Measurements from ENCODE around the gene MYOD1.

Gene MYOD1

DNA sequence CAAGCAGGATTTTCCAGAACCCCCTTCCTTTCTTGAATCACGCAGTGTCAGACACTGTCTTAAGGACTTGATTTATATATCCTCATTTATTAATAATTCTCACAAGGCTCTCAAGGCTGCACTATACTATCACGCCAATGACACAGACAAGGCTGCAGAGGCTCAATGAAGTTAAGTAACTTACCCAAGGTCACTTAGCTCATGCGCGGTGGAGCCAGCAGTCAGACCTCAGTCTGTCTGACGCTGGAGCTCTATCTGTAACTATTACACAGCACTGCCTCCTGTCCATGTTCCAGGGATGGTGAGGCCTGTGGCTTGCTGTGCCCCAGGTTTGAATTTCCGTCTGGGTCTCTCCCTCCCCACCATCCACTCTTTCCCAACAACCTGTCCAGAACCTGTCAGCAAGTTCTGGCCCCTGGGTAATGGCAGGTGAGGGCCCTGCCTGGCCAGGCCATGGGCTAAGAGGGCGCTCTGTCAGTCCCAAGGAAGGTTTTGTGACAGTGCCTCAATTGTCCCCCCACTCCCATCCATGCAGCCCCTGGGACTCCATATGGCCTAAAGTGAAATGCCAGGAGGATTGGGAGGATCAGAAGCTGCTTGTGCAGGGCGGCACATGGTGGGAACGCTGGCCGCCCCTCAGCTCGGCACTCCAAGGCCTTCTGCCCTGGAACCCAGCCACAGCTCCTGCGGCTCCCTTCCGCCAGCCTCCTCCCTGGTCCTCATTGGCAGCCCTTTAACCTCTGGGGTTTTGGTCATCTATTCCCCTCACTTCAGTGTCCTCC, 23.8 kb downstream of the MYOD1 start:
- H3K4me3 ChIP-seq (replicated peaks; ENCODE audit: insufficient read depth, low read length): no peak overlapping the region
- DNase-seq (ENCODE audit: low read depth in 1 of 2, low spot score in 1 of 2): no peak
- TF ChIP-seq, protein P1, sequence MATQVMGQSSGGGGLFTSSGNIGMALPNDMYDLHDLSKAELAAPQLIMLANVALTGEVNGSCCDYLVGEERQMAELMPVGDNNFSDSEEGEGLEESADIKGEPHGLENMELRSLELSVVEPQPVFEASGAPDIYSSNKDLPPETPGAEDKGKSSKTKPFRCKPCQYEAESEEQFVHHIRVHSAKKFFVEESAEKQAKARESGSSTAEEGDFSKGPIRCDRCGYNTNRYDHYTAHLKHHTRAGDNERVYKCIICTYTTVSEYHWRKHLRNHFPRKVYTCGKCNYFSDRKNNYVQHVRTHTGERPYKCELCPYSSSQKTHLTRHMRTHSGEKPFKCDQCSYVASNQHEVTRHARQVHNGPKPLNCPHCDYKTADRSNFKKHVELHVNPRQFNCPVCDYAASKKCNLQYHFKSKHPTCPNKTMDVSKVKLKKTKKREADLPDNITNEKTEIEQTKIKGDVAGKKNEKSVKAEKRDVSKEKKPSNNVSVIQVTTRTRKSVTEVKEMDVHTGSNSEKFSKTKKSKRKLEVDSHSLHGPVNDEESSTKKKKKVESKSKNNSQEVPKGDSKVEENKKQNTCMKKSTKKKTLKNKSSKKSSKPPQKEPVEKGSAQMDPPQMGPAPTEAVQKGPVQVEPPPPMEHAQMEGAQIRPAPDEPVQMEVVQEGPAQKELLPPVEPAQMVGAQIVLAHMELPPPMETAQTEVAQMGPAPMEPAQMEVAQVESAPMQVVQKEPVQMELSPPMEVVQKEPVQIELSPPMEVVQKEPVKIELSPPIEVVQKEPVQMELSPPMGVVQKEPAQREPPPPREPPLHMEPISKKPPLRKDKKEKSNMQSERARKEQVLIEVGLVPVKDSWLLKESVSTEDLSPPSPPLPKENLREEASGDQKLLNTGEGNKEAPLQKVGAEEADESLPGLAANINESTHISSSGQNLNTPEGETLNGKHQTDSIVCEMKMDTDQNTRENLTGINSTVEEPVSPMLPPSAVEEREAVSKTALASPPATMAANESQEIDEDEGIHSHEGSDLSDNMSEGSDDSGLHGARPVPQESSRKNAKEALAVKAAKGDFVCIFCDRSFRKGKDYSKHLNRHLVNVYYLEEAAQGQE (IDR thresholded peaks at IDR 0.05; ENCODE audit: insufficient replicate concordance, low read depth): no peak
- TF ChIP-seq, protein P2, sequence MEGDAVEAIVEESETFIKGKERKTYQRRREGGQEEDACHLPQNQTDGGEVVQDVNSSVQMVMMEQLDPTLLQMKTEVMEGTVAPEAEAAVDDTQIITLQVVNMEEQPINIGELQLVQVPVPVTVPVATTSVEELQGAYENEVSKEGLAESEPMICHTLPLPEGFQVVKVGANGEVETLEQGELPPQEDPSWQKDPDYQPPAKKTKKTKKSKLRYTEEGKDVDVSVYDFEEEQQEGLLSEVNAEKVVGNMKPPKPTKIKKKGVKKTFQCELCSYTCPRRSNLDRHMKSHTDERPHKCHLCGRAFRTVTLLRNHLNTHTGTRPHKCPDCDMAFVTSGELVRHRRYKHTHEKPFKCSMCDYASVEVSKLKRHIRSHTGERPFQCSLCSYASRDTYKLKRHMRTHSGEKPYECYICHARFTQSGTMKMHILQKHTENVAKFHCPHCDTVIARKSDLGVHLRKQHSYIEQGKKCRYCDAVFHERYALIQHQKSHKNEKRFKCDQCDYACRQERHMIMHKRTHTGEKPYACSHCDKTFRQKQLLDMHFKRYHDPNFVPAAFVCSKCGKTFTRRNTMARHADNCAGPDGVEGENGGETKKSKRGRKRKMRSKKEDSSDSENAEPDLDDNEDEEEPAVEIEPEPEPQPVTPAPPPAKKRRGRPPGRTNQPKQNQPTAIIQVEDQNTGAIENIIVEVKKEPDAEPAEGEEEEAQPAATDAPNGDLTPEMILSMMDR (IDR thresholded peaks at IDR 0.05; ENCODE audit: insufficient read depth, low read length): no peak
- TF ChIP-seq POLR2AphosphoS5 (IDR thresholded peaks at IDR 0.05; ENCODE audit: low read depth): no peak
- TF ChIP-seq GABPA (IDR thresholded peaks at IDR 0.05; ENCODE audit: low read depth): no peak
- no peak for TF ChIP-seq SPI1 (IDR thresholded peaks at IDR 0.05; ENCODE audit: borderline replicate concordance, low read depth)
- H3K27me3 ChIP-seq (ENCODE audit: insufficient read depth, poor library complexity, severe bottlenecking): peaks cover 8% of the 10 kb centered on the region
- H3K27ac ChIP-seq (replicated peaks): no peak overlapping the region

DNA sequence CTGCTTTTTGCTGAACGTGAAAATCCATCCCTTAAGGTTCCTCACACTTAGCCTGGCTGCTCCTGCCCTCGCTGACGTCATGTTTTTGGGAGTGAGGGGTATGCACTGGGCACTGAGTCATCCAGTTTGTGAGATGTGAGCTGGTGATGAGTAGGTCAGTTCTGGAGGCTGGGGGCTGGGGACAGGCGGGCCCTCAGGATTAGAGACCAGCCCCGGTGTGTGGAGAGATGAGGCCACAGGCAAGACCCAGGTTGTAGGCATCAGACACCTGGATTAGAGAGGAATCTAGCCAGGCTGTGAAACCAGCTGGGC, 24.4 kb downstream of the MYOD1 start:
- H3K4me3 ChIP-seq (replicated peaks; ENCODE audit: insufficient read depth, low read length): no peak overlapping the region
- peaks cover 3% of the 10 kb centered on the region for H3K27me3 ChIP-seq (ENCODE audit: insufficient read depth, poor library complexity, severe bottlenecking)
- no peak overlapping the region for H3K27ac ChIP-seq (replicated peaks)
- TF ChIP-seq SPI1 (IDR thresholded peaks at IDR 0.05; ENCODE audit: borderline replicate concordance, low read depth) (no peak), POLR2AphosphoS5 (IDR thresholded peaks at IDR 0.05; ENCODE audit: low read depth) (no peak)
- TF ChIP-seq, protein P2 (IDR thresholded peaks at IDR 0.05; ENCODE audit: insufficient read depth, low read length): no peak
- DNase-seq (ENCODE audit: low read depth in 1 of 2, low spot score in 1 of 2): no peak

DNA sequence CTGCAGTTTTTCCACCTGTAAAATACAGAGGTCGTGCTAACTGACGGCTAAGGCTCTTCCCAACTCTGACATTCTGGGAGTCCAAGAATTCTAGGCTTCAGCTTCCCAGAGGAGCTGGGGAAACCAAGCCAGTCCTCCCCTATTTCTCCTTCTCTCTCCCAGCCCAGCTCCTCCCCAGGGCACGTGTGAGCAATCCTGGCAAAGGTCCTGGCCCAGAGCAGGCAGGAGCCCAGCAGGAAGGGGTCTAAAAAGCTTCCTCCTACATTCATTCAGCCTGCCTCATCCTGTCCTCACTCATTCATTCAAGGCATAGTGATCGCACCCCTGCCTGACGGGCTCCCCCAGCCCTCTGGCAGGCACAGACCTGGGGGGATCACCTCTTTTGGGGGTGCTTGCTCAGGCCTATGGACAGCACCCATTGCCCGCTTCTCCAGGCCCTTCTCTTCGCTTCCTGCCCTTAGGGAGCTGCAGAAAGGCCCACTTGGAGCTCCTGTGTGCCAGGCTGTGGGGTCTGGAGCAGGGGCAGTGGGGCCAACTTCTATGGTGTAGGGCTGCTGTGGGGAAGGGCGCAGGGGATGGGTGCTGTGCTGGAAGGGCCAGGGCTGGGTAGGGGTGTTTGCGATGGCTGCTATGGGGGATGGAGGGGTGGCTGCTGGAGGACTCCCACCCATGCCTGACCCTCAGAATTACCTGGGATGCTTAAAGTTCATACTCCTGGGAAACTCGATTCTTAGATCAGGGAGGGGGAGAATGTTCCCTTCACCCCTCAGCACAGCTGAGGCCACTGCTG, 25.0 kb downstream of the MYOD1 start:
- Histone ChIP-seq H3K27me3 (ENCODE audit: insufficient read depth, poor library complexity, severe bottlenecking) (no peaks in the 10 kb centered on the region), H3K4me3 (replicated peaks; ENCODE audit: insufficient read depth, low read length) (no peak overlapping the region), H3K27ac (replicated peaks) (no peak overlapping the region)
- no peak for DNase-seq (ENCODE audit: low read depth in 1 of 2, low spot score in 1 of 2)
- TF ChIP-seq GABPA (IDR thresholded peaks at IDR 0.05; ENCODE audit: low read depth) (no peak), SPI1 (IDR thresholded peaks at IDR 0.05; ENCODE audit: borderline replicate concordance, low read depth) (no peak), POLR2AphosphoS5 (IDR thresholded peaks at IDR 0.05; ENCODE audit: low read depth) (no peak)
- TF ChIP-seq, protein P1 (IDR thresholded peaks at IDR 0.05; ENCODE audit: insufficient replicate concordance, low read depth): no peak
- TF ChIP-seq, protein P2 (IDR thresholded peaks at IDR 0.05; ENCODE audit: insufficient read depth, low read length): no peak
